SK-N-SH (cell line): ENCODE data around the gene CD28. TPM values are rescaled to one million over a fixed set of nuclear protein-coding genes. Genes with fewer than 3 reads are reported as not detected.

ENCODE experiments used
- CTCF ChIA-PET: fragments of 300-600, 350-600 bp; formaldehyde crosslinking; extraction: SDS; loops from one replicate; lab custom pipeline; 2021; lab: Yijun Ruan, JAX
- POLR2A ChIA-PET: fragments of 350-600 bp; sonication (Branson Sonifier 250); formaldehyde crosslinking; extraction: SDS; loops from one replicate; lab custom pipeline; 2020; ENCODE audit warnings: antibody characterized with exemption, inconsistent platforms; lab: Yijun Ruan, JAX
- DNase-seq: peaks from one replicate; pipeline ENCODE4 v3.0.0; 2012
- H2AFZ ChIP-seq: fragments of 200-600 bp; sonication (generic); 2 replicates; pipeline ENCODE4 v1.8.1; 2016; ENCODE audit warnings: antibody characterized with exemption, mild to moderate bottlenecking, low read depth
- H3F3A ChIP-seq: fragments of 200-600 bp; sonication (generic); replicated peaks from 2 replicates; pipeline ENCODE3; 2016; ENCODE audit warnings: antibody characterized with exemption, mild to moderate bottlenecking; ENCODE audit not compliant: insufficient read depth
- H3K27ac ChIP-seq, 2 experiments: fragments of 200-500 bp in 1 of 2; fragments of 200-600 bp in 1 of 2; sonication (Bioruptor generic) in 1 of 2; sonication (generic), shearing (Covaris generic) in 1 of 2; 2 replicates each; pipeline versions ENCODE4 v1.5.1 to v1.6.1; 2014 to 2016; ENCODE audit warnings: low read depth in 2 of 2, inconsistent platforms in 1 of 2, low read length in 1 of 2, mild to moderate bottlenecking in 1 of 2, mixed read lengths in 1 of 2
- H3K27me3 ChIP-seq: fragments of 200-600 bp; sonication (generic), shearing (Covaris generic); 2 replicates; pipeline ENCODE4 v1.6.1; 2016; ENCODE audit warnings: mixed run types; ENCODE audit not compliant: insufficient read depth
- H3K36me3 ChIP-seq, 2 experiments: fragments of 200-500 bp in 1 of 2; fragments of 200-600 bp in 1 of 2; sonication (Bioruptor generic) in 1 of 2; sonication (generic) in 1 of 2; replicated peaks in 1 of 2; 2 replicates each; pipeline versions ENCODE3 to v1.5.1; 2014 to 2016; ENCODE audit warnings: low read length in 1 of 2, mild to moderate bottlenecking in 1 of 2; ENCODE audit not compliant: insufficient read depth in 2 of 2, control insufficient read depth in 1 of 2
- H3K4me1 ChIP-seq, 2 experiments: fragments of 200-500 bp in 1 of 2; fragments of 200-600 bp in 1 of 2; sonication (Bioruptor generic) in 1 of 2; sonication (generic), shearing (Covaris generic) in 1 of 2; 2 replicates each; pipeline versions ENCODE4 v1.5.1 to v1.6.1; 2014 to 2016; ENCODE audit warnings: low read depth in 1 of 2, low read length in 1 of 2, mixed run types in 1 of 2; ENCODE audit not compliant: insufficient read depth in 2 of 2, control insufficient read depth in 1 of 2
- H3K4me2 ChIP-seq: fragments of 200-600 bp; sonication (generic), shearing (Covaris generic); 2 replicates; pipeline ENCODE4 v1.6.1; 2017; ENCODE audit warnings: mixed run types
- H3K4me3 ChIP-seq, 2 experiments: fragments of 200-500 bp in 1 of 2; fragments of 200-600 bp in 1 of 2; sonication (Bioruptor generic) in 1 of 2; sonication (generic), shearing (Covaris generic) in 1 of 2; 2 replicates each; pipeline versions ENCODE4 v1.5.1 to v1.8.1; 2014 to 2016; ENCODE audit warnings: low read depth in 2 of 2, inconsistent platforms in 1 of 2, low read length in 1 of 2, mild to moderate bottlenecking in 1 of 2, mixed read lengths in 1 of 2, moderate library complexity in 1 of 2
- H3K79me2 ChIP-seq: fragments of 200-600 bp; sonication (generic); 2 replicates; pipeline ENCODE4 v1.8.1; 2017; ENCODE audit warnings: mild to moderate bottlenecking; ENCODE audit not compliant: insufficient read depth
- H3K9ac ChIP-seq: fragments of 200-600 bp; sonication (generic); 2 replicates; pipeline ENCODE4 v1.6.1; 2017; ENCODE audit warnings: mixed run types
- H3K9me2 ChIP-seq: fragments of 200-600 bp; sonication (generic); 2 replicates; pipeline ENCODE4 v1.6.1; 2017; ENCODE audit warnings: mixed run types
- H3K9me3 ChIP-seq: fragments of 200-600 bp; sonication (generic); 2 replicates; pipeline ENCODE4 v1.6.1; 2017; ENCODE audit warnings: mixed run types, mild to moderate bottlenecking, moderate library complexity
- H4K20me1 ChIP-seq: fragments of 200-600 bp; sonication (generic); 2 replicates; pipeline ENCODE4 v1.6.1; 2017; ENCODE audit warnings: mild to moderate bottlenecking, mixed run types; ENCODE audit not compliant: insufficient read depth
- CHD2 ChIP-seq: fragments of 150-350 bp; IDR thresholded peaks from 2 replicates; pipeline ENCODE4 v1.6.1; 2018; ENCODE audit warnings: low read length; ENCODE audit not compliant: partially characterized antibody
- GABPA ChIP-seq: IDR thresholded peaks from 2 replicates; pipeline ENCODE4 v1.4.0; 2012; ENCODE audit warnings: low read depth, mild to moderate bottlenecking
- GATA2 ChIP-seq: sonication (generic); formaldehyde crosslinking; IDR thresholded peaks from 2 replicates; pipeline ENCODE4 v1.5.0; 2020; ENCODE audit warnings: mild to moderate bottlenecking, missing genetic modification reagents
- IRF3 ChIP-seq: fragments of 150-350 bp; IDR thresholded peaks from 2 replicates; pipeline ENCODE4 v1.6.1; 2016; ENCODE audit warnings: mild to moderate bottlenecking, low read depth, low read length
- MEF2A ChIP-seq: IDR thresholded peaks from 2 replicates; pipeline ENCODE4 v1.4.0; 2012; ENCODE audit warnings: low read depth, borderline replicate concordance
- MXI1 ChIP-seq: IDR thresholded peaks from 2 replicates; pipeline ENCODE4 v1.6.1; 2012; ENCODE audit warnings: mild to moderate bottlenecking, low read depth, low read length, improper control_type of control experiment
- POLR2AphosphoS5 ChIP-seq: IDR thresholded peaks from 2 replicates; pipeline ENCODE4 v1.6.1; 2012; ENCODE audit warnings: low read depth, low read length
- TEAD4 ChIP-seq: IDR thresholded peaks from 2 replicates; pipeline ENCODE4 v1.4.0; 2012; ENCODE audit warnings: mild to moderate bottlenecking, borderline replicate concordance; ENCODE audit not compliant: insufficient read depth
- WGBS: methylation state at CpG from one replicate; pipeline ENCODE4 v1.1.6; 2017; ENCODE audit warnings: low lambda C conversion rate; 5-methylcytosine and 5-hydroxymethylcytosine counted together
- polyA plus RNA-seq, 3 experiments: library from polyadenylated mRNA; depleted of rRNA; stranded (reverse); fragments of >200 nt; gene quantifications; 2 replicates each; pipeline ENCODE4 v1.2.3, GENCODE V29; 2012
- TF ChIP-seq, protein P1 (sequence below): IDR thresholded peaks from 2 replicates; pipeline ENCODE4; 2012
- TF ChIP-seq, protein P2 (sequence below): IDR thresholded peaks from 2 replicates; pipeline ENCODE4 v1.4.0; 2012; ENCODE audit warnings: low read depth
- TF ChIP-seq, protein P3 (sequence below): IDR thresholded peaks from 2 replicates; pipeline ENCODE4 v1.4.0; 2012; ENCODE audit warnings: low read depth, borderline replicate concordance

Gene CD28
- polyA plus RNA-seq, 1 of the 3 experiments (the other 2 are of a cell fraction), result 0.05 TPM

GRCh38 chr2:203681978-203682377 is 24.5 kb upstream of the CD28 start (continued):
- TF ChIP-seq, protein P1, sequence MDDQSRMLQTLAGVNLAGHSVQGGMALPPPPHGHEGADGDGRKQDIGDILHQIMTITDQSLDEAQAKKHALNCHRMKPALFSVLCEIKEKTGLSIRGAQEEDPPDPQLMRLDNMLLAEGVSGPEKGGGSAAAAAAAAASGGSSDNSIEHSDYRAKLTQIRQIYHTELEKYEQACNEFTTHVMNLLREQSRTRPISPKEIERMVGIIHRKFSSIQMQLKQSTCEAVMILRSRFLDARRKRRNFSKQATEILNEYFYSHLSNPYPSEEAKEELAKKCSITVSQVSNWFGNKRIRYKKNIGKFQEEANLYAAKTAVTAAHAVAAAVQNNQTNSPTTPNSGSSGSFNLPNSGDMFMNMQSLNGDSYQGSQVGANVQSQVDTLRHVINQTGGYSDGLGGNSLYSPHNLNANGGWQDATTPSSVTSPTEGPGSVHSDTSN, result no peak
- TF ChIP-seq GATA2 (CRISPR knock-in tag), result no peak

- CTCF ChIA-PET, result no interaction called here
- TF ChIP-seq CHD2, result no peak
- TF ChIP-seq TEAD4, result no peak
- no peak for TF ChIP-seq IRF3
- TF ChIP-seq, protein P2, sequence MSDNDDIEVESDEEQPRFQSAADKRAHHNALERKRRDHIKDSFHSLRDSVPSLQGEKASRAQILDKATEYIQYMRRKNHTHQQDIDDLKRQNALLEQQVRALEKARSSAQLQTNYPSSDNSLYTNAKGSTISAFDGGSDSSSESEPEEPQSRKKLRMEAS, result no peak
- TF ChIP-seq, protein P3, sequence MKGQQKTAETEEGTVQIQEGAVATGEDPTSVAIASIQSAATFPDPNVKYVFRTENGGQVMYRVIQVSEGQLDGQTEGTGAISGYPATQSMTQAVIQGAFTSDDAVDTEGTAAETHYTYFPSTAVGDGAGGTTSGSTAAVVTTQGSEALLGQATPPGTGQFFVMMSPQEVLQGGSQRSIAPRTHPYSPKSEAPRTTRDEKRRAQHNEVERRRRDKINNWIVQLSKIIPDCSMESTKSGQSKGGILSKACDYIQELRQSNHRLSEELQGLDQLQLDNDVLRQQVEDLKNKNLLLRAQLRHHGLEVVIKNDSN, result no peak
- no peak for TF ChIP-seq GABPA
- no peak for TF ChIP-seq MXI1
- TF ChIP-seq POLR2AphosphoS5, result no peak
- TF ChIP-seq, protein P1, result no peak
- no peak for TF ChIP-seq MEF2A
- TF ChIP-seq, all 33 proteins: peak for 0
- Histone ChIP-seq H4K20me1 (no peaks in the 10 kb centered on the region), H2AFZ (0 out of 2 replicates have a peak overlapping the region, but pooled peaks have one; percentile 17), H3K27me3 (no peaks in the 10 kb centered on the region), H3K9ac (peak overlapping the region; percentile 9; the same call in 1 of the 2 replicates), H3K9me2 (no peaks in the 10 kb centered on the region), H3K4me2 (no peak overlapping the region), H3K9me3 (no peaks in the 10 kb centered on the region), H3K36me3 (no peaks in the 10 kb centered on the region), H3K4me3 (no peak overlapping the region), H3F3A (peaks cover 16% of the 10 kb centered on the region), H3K27ac (peak overlapping the region in 1 of 2 experiments; percentile 97; a peak in 2 of 4 replicates), H3K79me2 (no peaks in the 10 kb centered on the region), H3K4me1 (peaks cover 0 to 33% of the 10 kb centered on the region in 2 experiments; a peak in 2 of 4 replicates)
- POLR2A ChIA-PET, result no interaction called here
- WGBS, result 64% methylated on average over 4 of the region's 4 CpGs
- DNase-seq, result no peak
Measured at GRCh38 chr2:203682688-203683130, 23.7 kb upstream of the CD28 start.
